Measurements from ENCODE around the gene MSI2. TPM values are rescaled to one million over a fixed set of nuclear protein-coding genes. Genes with fewer than 3 reads are reported as not detected.
"Not testable (repeated sequence)": the region's sequence is repeated elsewhere in the genome, so short reads cannot be mapped to it uniquely, and the experiment has no call there.

Gene MSI2
- polyA plus RNA-seq, 3 donors from 2014 or later: 0.88 to 3.6 (median 2.4) TPM

DNA sequence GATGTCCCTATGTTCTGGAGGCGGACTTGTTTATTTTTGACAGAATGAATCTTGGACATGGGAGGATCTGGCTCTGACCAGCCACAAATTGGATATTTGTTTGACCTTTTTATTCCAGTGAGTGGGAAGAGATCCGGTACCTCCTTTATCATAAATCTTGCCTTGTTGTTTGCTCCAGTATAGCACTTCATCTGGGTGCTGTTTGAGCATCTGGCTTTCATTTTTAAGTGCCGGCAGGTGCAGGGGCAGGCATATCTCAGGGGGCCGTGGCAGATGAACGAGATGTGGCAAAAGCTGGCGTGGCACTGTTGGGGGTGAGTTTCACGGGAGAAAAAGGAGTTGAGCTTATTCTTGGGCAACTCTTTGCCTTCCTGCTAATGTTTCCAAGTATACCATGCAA lies 37.8 kb downstream of the MSI2 start:
- DNase-seq: no peak
- peaks cover 16 to 26% (median 18%) of the 10 kb centered on the region in 3 donors for H3K36me3 Mint-ChIP-seq
- peaks cover 7 to 9% of the 10 kb centered on the region in 2 donors for H3K4me1 Mint-ChIP-seq
- no peak overlapping the region for H3K4me3 Mint-ChIP-seq
- peaks cover 0 to 5% (median 0%) of the 10 kb centered on the region in 3 donors for H3K27me3 Mint-ChIP-seq (ENCODE audit: low read depth in 3 of 3)
- H3K9me3 Mint-ChIP-seq: no peaks in the 10 kb centered on the region
- no peak overlapping the region for H3K27ac Mint-ChIP-seq

DNA sequence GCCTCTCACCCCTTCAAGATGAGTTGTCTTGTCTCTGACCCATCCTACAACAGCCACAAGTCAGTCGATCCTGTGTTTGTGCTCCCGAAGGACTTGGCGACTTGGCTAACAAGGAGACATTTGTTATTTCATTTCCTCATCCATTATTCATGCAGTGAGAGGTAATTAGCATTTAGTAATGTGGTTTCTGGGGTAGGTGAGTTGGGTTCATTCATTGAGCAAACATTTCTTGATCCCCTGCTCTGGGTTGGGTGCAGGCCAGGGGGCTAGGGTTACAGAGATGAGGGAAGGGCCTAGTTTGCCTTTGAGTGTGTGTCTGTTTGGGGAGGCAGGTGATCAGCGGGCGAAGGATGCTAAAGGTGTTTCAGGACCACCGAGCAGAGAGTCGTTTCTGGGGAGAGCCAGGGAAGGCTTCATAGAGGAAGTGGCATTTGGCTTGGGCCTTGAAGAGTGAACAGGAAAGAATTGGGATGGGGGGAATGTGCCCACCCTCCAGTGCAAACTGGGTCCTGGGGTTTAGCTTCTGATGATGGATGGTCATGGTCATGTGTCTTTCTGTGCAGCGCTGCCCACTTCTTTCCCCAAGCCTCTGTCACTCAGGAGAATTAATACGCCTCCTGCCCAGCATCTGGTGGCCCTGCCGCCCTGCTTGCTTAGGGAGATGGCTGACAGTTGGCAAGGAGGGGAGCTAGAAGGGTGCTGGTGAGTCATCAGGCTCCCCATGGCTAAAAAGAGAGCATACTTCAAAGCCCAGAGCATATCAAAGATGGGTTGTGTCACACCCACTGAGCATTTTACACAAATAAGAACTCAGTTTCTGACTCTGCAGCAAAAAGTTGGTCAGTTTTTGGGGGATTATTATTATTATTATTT lies 38.5 kb downstream of the MSI2 start:
- Mint-ChIP-seq H3K36me3 (peaks cover 19 to 29% (median 19%) of the 10 kb centered on the region in 3 donors), H3K27me3 (ENCODE audit: low read depth in 3 of 3) (peaks cover 0 to 5% (median 0%) of the 10 kb centered on the region in 3 donors), H3K27ac (peak overlapping the region in 1 of 6 donors; percentile 46), H3K4me3 (no peak overlapping the region), H3K9me3 (no peaks in the 10 kb centered on the region), H3K4me1 (peaks cover 5 to 9% of the 10 kb centered on the region in 2 donors)
- DNase-seq: no peak

GRCh38 chr17:57295526-57296023 lies 39.3 kb downstream of the MSI2 start:
- no peak overlapping the region for H3K27ac Mint-ChIP-seq
- no peak for DNase-seq
- peaks cover 0 to 5% (median 0%) of the 10 kb centered on the region in 3 donors for H3K27me3 Mint-ChIP-seq (ENCODE audit: low read depth in 3 of 3)
- H3K36me3 Mint-ChIP-seq: peaks cover 22 to 36% (median 25%) of the 10 kb centered on the region in 3 donors
- no peak overlapping the region for H3K4me3 Mint-ChIP-seq
- H3K9me3 Mint-ChIP-seq: no peaks in the 10 kb centered on the region
- peaks cover 5 to 9% of the 10 kb centered on the region in 2 donors for H3K4me1 Mint-ChIP-seq

DNA sequence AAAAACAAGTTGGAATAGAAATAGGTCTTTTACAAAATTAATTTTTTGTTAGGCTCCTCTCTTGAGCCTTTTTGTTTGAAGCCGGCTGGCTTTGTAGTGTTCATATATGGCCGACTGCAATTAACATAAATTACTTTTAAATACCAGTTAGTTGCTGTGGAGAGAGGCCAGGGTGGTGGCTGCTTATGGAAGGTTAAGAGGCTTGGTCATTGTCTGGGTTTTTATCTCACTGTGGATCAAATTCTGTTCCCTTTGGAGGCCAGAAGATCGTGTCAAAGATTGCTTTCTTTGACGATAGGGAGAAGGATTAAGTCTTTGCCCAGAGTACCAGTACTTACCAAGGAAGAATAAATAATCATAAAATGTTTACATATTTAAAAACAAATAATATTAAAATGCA lies 39.9 kb downstream of the MSI2 start:
- Mint-ChIP-seq H3K27me3 (ENCODE audit: low read depth in 3 of 3) (peaks cover 0 to 5% (median 0%) of the 10 kb centered on the region in 3 donors), H3K4me3 (no peak overlapping the region), H3K4me1 (peaks cover 5 to 9% of the 10 kb centered on the region in 2 donors), H3K36me3 (peaks cover 24 to 42% (median 30%) of the 10 kb centered on the region in 3 donors), H3K27ac (no peak overlapping the region), H3K9me3 (no peaks in the 10 kb centered on the region)
- DNase-seq: no peak

DNA sequence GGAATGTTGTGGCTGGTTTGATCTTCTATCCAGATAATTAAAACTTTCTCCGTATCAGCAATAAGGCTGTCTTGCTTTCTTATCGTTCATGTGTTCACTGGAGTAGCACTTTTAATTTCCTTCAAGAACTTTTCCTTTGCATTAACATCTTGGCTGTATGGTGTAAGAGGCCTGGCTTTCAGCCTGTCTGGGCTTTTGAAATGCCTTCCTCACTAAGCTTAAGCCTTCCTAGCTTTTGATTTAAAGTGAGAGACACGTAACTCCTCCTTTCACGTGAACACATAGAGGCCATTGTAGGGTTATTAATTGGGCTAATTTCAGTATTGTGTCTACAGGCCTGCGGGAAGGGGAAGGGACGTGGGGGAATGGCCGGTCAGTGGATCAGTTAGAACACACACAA lies 42.9 kb downstream of the MSI2 start:
- H3K36me3 Mint-ChIP-seq: peaks cover 20 to 42% (median 27%) of the 10 kb centered on the region in 3 donors

GRCh38 chr17:57300592-57300991 lies 44.3 kb downstream of the MSI2 start:
- H3K27me3 Mint-ChIP-seq (ENCODE audit: low read depth in 3 of 3); H3K9me3 Mint-ChIP-seq; H3K4me3 Mint-ChIP-seq; H3K27ac Mint-ChIP-seq; DNase-seq: not testable (repeated sequence)
- Mint-ChIP-seq H3K4me1 (peaks cover 9 to 16% of the 10 kb centered on the region in 2 donors), H3K36me3 (peaks cover 19 to 37% (median 20%) of the 10 kb centered on the region in 3 donors)

More for the DNA sequence above, 42.9 kb downstream of the MSI2 start:
- no peak for DNase-seq
- peaks cover 0 to 4% (median 2%) of the 10 kb centered on the region in 3 donors for H3K27me3 Mint-ChIP-seq (ENCODE audit: low read depth in 3 of 3)
- H3K27ac Mint-ChIP-seq: no peak overlapping the region
- peaks cover 13 to 26% of the 10 kb centered on the region in 2 donors for H3K4me1 Mint-ChIP-seq
- no peaks in the 10 kb centered on the region for H3K9me3 Mint-ChIP-seq
- H3K4me3 Mint-ChIP-seq: no peak overlapping the region

DNA sequence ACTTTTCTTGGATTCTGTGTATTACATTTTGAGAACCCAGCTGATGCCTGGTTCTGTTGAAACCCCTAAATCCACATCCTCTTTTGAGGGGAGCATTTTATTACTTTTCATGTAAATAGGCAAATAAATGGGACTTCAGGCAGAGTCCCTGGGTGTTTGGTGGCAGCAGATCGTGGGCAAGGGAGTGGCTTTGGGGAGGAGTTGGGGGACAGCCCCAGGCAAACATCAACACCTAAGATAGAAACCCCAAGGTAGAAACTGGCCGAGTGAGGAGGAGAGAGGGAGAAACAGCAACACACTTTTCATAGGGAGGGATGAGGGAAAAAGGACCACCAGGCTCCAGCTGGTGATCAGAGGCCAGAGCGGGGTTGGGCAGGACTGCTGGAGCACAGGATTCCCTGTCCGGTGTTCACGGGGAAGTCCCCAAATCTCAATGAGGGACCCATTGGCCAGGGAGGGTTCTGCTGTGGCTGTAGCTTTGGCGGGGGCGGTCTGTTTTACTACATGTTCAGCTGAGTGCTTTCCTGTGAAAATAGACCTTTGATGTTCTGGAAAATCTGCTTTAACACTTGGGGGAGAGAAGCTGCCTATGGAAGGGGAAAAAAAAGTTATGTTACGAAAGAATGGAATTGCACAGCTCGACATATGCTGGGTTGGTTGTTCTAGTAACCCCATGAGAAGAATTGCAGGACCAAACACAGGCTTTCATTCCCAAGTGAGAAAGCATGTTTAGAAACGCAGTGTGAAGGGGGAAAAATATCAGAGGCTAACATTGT lies 46.6 kb downstream of the MSI2 start:
- Mint-ChIP-seq H3K27me3 (ENCODE audit: low read depth in 3 of 3) (peaks cover 0 to 2% (median 2%) of the 10 kb centered on the region in 3 donors), H3K27ac (peak overlapping the region in 1 of 6 donors; percentile 14), H3K4me3 (no peak overlapping the region), H3K4me1 (peaks cover 9 to 16% of the 10 kb centered on the region in 2 donors), H3K36me3 (peaks cover 14 to 31% (median 15%) of the 10 kb centered on the region in 3 donors), H3K9me3 (no peaks in the 10 kb centered on the region)
- no peak for DNase-seq

- peaks cover 8 to 13% (median 13%) of the 10 kb centered on the region in 3 donors for H3K36me3 Mint-ChIP-seq
- H3K27me3 Mint-ChIP-seq (ENCODE audit: low read depth in 3 of 3): peaks cover 0 to 3% (median 2%) of the 10 kb centered on the region in 3 donors
- H3K9me3 Mint-ChIP-seq: no peaks in the 10 kb centered on the region
- H3K4me3 Mint-ChIP-seq: no peak overlapping the region
- H3K27ac Mint-ChIP-seq: no peak overlapping the region
- peaks cover 11 to 16% of the 10 kb centered on the region in 2 donors for H3K4me1 Mint-ChIP-seq
- DNase-seq: no peak
These were observed 48.9 kb downstream of the MSI2 start for GRCh38 chr17:57305144-57305728.

DNA sequence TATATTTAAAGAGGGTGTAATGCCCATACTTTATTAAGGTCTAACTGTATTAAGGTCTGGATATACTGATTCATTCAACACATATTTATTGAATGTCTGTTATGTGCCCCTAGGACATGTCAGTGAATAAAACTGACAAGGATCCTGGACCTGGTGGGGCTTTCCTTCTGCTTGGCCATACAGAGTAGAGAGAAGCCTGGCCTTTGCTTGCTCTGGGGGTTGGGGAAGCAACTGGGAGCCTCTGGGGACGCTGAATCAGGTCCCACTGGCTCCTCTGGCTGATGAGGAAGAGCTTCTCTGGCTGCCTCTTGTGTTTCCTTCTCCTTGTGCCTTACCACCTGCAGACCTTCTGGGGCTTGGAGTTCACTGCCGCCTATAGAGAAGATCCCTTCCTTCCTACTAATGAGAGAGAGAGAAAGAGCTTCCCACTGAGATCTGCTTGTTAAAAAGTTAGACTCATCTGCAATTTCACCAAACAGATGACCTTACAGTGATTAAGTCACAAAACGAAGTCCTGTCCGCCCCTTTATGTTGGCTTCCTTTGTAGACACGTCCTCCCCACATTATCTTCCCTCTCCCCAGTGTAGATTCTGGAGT lies 49.7 kb downstream of the MSI2 start:
- H3K27ac Mint-ChIP-seq: peak overlapping the region in 2 of 6 donors; percentile 12 to 71
- H3K9me3 Mint-ChIP-seq: no peaks in the 10 kb centered on the region
- H3K36me3 Mint-ChIP-seq: peaks cover 3 to 9% (median 5%) of the 10 kb centered on the region in 3 donors
- peaks cover 0 to 3% (median 2%) of the 10 kb centered on the region in 3 donors for H3K27me3 Mint-ChIP-seq (ENCODE audit: low read depth in 3 of 3)
- H3K4me3 Mint-ChIP-seq: no peak overlapping the region
- peaks cover 11 to 16% of the 10 kb centered on the region in 2 donors for H3K4me1 Mint-ChIP-seq
- no peak for DNase-seq

GRCh38 chr17:57308543-57309186 lies 52.3 kb downstream of the MSI2 start:
- Mint-ChIP-seq H3K36me3 (peaks cover 3 to 5% (median 4%) of the 10 kb centered on the region in 3 donors), H3K9me3 (no peaks in the 10 kb centered on the region), H3K4me1 (peaks cover 3% of the 10 kb centered on the region in 2 donors), H3K27me3 (ENCODE audit: low read depth in 3 of 3) (peaks cover 0 to 3% (median 0%) of the 10 kb centered on the region in 3 donors), H3K27ac (no peak overlapping the region), H3K4me3 (no peak overlapping the region)
- no peak for DNase-seq

DNA sequence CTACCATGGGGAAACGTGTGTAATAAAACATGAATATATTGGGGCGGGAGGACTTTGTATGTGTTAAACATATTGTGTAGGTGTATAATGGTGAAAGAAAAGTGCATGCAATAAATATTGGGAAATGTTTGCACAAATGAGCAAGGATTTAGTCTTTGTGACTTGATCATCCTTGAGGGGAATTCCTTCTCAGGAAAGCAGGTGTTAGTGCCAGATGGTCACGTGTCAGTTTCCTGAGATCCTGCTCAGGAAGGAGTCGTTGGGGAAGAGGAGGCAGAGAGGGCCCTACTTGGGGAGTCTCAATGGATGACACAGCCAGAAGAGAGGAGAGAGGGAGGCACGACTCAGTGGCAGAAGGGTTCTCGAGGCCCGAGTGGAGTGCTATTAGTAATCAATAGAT lies 53.2 kb downstream of the MSI2 start:
- Mint-ChIP-seq H3K4me3 (no peak overlapping the region), H3K36me3 (peaks cover 3 to 11% (median 5%) of the 10 kb centered on the region in 3 donors), H3K27me3 (ENCODE audit: low read depth in 3 of 3) (peaks cover 0 to 3% (median 2%) of the 10 kb centered on the region in 3 donors), H3K27ac (no peak overlapping the region), H3K9me3 (no peaks in the 10 kb centered on the region), H3K4me1 (peaks cover 3 to 6% of the 10 kb centered on the region in 2 donors)
- no peak for DNase-seq

- Mint-ChIP-seq H3K36me3 (peaks cover 3 to 11% (median 9%) of the 10 kb centered on the region in 3 donors), H3K4me3 (no peak overlapping the region), H3K27me3 (ENCODE audit: low read depth in 3 of 3) (peaks cover 0 to 10% (median 6%) of the 10 kb centered on the region in 3 donors), H3K9me3 (no peaks in the 10 kb centered on the region), H3K27ac (peak overlapping the region in 1 of 6 donors; percentile 16), H3K4me1 (peaks cover 3 to 6% of the 10 kb centered on the region in 2 donors)
- no peak for DNase-seq
These were observed 55.2 kb downstream of the MSI2 start for GRCh38 chr17:57311281-57312216.

Measured in immature natural killer cell (primary cell).